GM21825 (cell line): ENCODE results near the gene SURF4.

Source experiments
- ATAC-seq: cut with Tn5 transposase; IDR thresholded peaks from one replicate; pipeline ENCODE4 v1.9.1; 2021; ENCODE audit warnings: mild to moderate bottlenecking, moderate library complexity; ENCODE audit not compliant: unreplicated experiment

SURF4 gene

DNA sequence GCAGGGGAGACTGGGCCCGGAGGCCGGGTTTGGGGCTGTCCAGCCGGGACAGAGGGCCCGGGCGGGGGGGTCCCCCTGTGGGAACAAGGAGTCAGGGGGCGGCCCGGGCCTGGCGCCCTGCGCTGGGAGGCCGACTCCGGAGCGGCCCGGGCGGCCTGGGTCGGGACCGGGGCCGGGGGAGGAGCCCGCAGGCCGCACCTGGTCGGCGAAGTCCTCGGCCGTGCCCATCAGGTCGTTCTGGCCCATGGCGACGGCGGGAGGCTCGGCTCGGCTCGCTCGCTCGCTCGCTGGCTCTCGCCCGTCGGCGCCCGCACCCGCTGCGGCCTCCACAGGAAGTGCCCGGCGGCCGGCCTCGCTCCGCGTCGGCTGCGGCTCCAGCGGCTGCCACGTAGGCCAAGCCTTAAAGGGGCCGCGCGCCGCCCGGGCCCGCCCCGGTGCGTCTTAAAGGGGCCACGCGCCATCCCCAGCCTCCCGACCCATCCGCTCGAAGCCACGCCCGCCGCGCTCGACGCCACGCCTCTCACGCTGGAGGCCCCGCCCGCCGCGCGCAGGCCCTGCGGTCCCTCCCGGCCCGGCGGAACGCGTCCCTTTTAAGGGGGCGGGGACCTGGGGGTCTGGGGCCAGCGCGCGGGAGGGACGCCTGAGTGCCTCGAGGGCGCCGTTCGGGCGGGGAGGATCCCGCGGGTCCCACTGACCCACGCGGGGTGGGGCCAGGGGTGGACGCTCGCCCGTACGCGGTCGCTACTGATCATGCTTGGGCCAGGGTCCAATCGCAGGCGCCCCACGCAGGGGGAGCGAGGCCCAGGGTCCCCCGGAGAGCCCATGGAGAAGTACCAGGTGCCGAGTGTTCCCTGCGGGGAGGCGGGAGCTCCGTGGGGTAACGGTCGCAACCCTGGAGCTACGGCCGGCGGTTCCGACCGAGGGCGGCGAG lies at the start of gene SURF4, which contains the start of gene STKLD1:
Gene SURF4 (minus strand): TSS at position 337 of the 931 bp plus-strand sequence. CDS start 91 bp downstream, at position 246.
Gene STKLD1 (plus strand): TSS at position 643 of the 931 bp plus-strand sequence. CDS start 108 bp downstream, at position 751.
- peak; percentile 84 for ATAC-seq

DNA sequence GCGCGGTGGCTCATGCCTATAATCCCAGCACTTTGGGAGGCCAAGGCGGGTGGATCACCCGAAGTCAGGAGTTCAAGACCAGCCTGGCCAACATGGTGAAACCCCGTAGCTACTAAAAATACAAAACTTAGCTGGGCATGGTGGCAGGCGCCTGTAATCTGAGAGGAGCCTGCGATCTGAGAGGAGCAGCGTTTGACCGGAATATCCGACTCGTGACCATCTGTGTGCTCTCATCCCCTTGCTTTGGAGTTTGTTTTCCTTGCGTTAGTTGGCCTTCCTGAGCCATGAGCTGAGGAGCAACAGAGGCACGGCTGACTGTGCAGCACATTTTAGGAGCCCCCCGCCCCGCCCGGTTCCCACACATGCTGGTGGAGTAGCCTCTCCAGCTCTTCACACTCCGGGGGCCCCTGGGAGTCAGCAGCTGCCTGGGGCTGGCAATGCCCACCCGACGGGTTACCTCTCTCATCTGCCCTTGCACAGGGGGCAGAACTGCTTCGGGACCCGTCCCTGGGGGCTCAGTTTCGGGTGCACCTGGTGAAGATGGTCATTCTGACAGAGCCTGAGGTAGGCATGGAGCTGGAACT lies 49.3 kb upstream of the SURF4 start:
- no peak for ATAC-seq

DNA sequence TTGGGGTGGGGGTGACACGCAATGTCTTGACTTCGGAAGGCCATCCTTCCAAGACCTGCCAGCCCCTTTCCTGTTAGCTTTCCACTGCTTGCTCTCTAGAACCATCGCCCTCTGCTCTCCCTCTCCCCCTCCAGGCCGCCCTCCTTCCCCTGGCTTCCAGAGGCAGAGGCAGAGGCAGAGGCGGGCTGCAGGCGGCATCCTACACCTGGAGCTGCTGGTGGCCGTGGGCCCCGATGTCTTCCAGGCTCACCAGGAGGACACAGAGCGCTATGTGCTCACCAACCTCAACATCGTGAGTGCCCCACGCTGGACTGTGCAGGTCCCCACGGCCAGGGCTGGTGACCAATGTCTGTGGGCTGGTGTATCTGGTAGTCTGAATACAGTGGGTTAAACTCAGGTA lies 48.3 kb upstream of the SURF4 start:
- no peak for ATAC-seq

DNA sequence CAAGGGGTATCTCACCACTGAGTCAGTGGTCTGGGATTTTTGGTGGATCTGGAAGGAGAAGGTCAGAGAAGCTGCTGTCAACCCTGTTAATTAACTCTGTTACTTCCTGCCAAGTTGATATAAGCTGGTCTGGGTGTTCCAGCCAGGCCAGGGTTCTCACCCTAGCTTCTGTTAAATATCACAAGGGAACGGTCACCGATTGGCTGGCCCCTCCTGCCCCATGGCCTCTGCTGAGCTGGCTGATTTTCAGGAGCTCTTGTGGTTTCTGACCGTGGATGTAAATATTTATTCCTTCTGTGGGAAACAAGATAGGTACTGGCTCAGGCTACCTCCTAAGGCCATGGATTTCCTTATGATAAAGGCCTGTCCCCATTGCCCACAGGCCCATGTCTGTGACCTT lies 47.4 kb upstream of the SURF4 start:
- no peak for ATAC-seq

DNA sequence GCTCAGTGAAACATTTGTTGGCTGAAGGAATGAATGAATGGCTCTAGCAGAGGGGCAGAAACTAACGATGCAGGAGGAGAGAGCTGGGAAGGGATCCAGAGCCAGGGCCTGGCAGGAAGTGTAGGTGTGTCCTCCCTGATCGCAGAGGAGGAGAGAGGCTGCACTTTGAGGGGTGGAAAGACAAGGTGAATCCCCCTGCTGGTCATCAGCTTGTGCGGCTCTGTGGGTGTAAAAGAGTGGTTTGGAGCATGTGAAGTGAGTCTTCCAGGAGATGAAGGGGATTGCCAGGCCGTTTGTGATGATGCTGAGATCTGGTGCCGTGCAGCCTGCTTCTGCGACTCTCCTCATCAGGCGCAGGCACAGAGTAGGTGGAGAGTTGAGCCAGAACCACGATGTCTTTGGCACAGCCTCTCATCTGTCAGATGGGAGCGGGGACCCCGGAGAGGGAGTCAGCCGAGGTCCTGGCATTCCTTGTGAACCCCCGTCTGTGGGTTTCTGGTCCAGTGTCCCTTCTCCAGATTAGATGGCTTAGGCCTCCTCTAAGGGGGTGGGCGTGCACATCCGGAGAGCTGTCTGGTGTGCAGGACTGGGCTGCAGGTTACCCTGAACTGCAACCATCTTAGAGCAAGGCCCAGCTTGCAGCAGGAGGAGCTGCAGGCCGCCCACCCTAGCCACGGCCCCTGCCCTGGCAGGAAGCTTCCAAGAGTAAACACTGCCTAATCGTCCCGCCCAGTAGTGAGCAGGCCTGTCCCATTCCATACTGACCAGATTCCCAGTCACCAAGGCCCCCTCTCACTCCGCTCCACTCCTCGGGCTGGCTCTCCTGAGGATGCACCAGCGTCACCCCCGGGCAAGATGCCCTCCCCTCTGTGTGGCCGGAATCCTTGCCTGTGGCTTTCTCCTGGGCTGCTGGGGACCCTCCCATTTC lies 46.0 kb upstream of the SURF4 start, which contains the start of gene ADAMTS13:
Gene ADAMTS13 (plus strand): TSS at position 753 of the 928 bp plus-strand sequence. CDS start 77 bp downstream, at position 830.
- ATAC-seq = peak; percentile 31

DNA sequence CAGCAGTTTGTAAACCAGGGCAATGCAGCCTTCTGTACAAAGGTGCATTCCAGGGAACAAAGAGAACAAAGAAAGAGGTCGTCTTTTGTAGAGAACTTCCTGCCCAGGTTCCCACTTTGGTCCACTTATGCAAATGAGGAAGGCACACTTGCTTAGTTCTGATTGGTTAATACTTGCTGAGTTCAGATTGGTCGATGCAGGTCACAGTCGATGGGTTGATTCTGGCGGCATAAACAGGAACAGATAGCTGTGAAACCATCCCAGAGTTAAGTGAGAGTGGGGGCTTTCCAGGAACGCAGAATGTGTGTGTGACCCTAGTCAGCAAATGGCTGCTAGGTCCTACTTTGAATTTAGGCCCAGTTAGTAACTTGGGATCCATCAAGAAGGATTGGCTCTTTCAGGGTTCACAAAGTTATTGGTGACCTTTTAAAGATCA lies 44.5 kb upstream of the SURF4 start:
- ATAC-seq = no peak

DNA sequence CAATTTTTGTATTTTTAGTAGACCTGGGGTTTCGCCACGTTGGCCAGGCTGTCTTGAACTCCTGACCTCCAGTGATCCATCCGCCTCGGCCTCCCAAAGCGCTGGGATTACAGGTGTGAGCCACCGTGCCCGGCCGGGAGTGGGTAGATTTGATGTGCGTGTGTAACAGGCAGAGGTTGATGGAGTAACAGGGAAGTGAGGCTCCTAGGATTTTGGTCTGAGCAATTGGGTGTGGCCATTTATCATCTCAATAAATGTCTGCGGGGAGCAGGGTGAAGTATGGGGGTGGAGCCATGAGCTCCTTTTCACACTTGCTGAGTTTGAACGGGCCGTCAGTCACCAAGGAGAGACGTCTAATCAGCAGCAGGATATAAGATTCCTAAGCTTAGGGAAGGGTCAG lies 43.1 kb upstream of the SURF4 start:
- no peak for ATAC-seq

DNA sequence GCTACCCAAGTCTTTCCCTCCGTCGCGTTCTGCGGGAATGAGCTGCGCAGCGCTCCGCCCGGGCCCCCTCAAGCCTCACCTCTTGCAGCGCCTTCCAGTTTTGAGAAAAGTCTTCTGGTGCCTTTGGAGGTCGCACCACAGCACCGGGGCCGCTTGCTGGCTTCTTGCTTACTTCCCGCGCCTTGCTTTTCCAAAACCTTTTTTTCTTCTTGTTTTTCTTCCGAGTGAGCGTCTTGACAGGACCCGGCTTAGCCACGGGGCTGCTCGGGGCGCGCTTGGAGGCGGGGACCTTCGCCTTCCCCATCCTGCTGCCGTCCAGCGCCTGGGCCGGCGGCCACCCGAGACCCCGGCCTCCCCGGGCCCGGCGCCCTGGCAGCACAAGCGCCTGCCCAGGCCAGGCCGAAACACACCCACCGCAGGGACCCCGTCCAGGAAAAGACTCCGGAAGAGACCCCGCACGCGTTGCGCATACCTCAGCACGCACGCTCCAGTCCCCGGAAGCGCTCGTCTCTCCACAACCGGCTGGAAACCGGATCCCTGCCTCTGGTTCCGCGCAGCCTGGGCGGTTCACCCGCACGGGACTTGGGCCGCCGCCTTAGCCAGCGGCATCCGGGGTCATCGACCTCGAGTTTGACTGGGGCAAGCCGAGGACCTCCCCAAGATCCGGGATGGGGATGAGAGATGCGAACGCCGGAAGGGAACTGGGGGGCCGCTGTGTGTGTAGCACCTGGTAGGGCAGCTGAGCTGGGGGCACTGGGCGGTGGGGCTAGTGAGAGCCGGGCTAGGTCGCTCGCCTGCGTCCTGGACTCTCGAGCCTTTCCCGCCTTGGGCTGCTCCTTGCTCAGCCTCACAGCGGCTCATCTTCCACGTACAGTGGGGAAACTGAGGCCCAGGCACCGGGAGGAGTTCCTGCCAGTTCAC lies 41.9 kb upstream of the SURF4 start, which contains the start of gene REXO4:
Gene REXO4 (minus strand): TSS at position 470 of the 921 bp plus-strand sequence. CDS start 166 bp downstream, at position 304.
- ATAC-seq = peak; percentile 55

DNA sequence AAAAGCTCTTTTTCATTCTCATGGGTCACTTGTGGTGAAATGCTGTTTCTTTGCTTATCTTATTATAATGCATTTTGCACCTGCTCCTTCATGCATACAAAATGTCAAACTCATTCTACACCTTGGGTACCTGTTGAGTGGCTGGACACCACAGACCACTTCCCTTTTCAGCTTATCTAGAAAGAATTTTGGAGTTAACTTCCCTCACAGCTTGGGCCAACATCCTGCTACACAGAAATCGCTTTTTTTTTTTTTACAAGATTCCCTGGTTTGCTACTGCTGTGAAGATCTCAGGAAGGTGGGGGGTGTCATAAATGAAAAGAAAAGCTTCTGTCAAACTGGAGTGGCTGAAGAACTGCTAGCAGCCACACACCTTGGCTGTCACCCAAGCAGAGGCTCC lies 39.3 kb upstream of the SURF4 start:
- no peak for ATAC-seq

DNA sequence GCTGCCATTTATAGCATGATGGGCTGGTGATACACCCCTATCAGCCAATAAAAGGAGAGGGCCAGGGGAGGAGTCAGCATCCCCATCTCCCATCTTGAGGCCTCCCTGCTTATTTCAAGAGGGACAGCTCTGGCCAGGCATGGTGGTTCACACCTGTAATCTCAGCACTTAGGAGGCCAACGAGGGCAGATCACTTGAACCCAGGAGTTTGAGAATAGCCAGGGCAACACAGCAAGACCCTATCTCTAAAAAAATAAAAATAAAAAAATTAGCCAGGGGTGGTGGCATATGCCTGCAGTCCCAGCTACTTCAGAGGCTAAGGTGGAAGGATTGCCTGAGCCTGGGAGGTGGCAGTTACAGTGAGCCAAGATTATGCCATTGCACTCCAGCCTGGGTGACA lies 32.2 kb upstream of the SURF4 start:
- ATAC-seq = no peak

DNA sequence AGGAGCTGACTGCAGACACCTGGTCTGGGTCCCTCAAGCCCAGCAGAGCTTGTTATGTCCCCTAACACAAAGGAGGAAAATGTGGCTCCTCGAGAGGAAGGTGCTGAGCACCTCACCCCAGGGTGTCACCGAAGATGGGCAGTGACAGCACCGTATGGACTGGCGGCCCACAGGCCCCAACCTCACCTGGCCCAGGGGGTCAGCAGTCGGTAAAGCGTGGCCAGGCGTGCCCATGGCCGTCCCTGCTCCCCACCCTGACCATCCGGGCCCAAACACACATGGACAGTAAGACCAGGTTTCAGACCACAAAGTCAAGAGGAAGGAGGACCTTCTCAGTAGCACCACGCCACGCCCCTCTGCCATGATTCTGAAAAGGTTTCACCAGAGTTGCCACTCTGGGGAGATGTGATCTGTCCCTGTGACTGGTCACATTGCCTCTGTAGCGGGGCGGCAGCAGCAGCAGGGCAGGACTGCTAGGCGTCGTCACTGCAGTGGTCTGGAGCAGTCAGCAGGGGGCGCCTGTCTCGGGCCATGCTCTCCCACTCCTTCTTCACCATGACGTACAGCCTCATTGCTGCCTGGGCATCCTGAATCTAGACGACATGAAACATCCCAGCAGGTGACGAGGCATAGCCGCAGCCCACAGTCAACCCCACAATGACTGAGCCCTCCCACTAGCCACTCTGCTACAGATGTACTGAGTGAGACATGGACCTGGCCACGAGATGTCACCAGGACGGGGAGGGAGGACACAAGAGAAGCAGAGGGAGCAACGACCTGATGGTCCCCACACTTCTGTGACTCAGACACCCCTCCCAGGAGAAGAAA lies 30.8 kb upstream of the SURF4 start:
- no peak for ATAC-seq

DNA sequence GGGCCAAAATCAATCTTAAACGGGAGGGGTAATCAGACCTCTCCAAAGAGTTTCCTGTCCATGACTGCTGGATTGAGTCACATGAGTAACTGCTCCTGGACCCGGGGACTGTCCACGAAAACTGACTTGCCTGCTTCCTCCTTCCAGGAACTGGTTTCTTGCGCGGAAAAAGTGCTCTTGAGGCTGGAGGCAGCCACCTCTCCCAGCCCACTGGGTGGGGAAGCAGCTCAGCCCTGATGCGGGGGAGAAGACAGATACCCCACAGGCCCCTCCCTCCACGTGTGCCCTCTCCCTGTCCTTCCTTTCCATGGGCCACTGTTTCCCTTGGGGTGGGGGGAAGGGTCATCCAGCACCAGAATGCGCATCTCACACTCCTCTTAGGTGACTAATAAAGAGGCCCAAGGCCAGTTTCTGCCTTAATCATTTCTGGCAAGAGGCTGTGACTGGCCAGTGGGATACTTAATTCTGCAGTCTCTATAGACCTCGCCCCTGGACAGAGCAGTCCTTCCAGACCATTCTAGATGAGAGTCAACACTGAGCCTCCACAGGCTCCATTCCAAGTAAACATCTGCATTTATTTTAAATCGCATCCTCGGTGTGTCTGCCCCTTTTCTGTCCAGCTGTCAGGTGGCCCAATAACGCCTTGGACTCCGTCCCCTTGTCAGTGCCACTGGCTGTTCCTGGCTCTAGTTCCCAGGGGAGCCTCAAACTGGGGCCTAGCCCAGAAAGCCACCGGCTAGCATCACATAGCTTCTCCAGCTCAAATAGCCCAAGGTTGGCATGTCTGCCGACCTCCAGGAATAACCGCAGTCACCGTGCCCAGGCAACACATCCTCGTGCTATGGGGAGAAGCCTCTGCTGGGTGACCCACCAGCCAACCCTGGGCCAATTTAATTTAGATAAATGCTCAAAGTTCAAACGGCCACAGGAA lies 29.9 kb upstream of the SURF4 start:
- ATAC-seq = no peak

DNA sequence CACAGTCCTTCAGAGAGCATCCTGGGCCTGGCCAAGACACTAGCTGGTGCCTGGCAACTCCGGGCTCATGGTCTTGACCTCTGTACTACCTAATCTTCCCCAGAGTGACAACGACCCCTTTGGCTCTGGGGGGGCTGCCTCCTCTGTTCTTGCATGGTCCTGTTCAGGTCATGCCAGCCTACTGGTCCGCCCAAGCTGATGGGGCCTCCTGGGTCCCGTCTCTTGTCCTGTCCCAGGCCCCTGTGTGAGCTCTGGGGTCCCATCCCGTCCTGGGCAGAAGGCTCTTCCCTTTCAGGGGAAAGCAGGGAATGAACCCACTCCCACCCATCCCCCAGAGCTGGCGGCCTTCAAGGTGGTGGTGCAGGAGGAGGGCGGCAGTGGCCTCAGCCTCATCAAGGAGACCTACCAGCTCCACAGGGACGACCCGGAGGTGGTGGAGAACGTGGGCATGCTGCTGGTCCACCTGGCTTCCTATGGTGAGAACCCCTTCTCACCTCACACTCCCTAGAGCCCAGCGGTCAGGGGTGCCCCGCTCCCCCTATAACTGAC lies 28.7 kb upstream of the SURF4 start:
- ATAC-seq = no peak

DNA sequence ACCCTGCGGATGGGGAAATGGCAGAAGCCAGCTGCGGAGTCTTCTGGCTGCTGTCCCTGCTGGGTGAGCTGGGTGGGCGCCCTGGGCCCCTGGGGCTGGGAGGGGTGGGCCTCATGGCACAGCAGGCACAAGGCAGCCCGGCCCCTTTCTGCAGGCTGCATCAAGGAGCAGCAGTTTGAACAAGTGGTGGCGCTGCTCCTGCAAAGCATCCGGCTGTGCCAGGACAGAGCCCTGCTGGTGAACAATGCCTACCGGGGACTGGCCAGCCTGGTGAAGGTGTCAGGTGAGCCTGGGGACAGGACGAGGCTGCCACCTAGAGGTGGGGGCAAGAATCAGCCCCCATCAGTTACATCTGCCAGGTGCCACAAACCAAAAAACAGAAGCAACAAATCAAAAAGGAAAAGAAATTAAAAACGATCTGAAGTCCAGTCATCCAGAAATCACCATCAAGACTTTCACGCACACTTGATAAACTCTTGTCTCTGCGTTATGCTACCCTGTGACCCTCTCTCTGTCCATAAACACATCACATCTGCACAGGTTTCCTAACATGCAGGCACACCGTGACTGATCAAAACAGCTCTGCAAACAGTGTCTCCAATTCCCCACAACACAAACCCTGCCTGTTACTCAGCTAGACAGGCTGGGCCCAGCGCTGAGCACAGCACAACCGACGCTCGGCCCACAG lies 28.1 kb upstream of the SURF4 start:
- ATAC-seq = no peak

DNA sequence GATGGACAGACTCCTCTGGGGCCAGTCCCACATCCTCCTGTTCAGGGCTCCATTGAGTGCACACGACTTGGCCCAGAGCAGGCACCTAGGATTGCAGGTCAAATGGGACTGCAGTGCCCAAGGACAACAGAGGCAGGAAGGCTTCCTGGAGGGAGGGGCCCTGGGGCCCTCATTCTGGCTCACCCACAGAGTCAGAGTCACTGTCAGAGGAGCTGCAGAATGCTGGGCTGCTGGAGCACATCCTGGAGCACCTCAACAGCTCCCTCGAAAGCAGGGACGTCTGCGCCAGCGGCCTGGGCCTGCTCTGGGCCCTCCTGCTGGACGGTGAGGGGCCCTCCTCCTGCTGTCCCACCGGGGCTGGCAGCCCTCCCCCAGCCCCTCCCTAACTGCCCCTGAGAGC lies 26.8 kb upstream of the SURF4 start:
- ATAC-seq = no peak

DNA sequence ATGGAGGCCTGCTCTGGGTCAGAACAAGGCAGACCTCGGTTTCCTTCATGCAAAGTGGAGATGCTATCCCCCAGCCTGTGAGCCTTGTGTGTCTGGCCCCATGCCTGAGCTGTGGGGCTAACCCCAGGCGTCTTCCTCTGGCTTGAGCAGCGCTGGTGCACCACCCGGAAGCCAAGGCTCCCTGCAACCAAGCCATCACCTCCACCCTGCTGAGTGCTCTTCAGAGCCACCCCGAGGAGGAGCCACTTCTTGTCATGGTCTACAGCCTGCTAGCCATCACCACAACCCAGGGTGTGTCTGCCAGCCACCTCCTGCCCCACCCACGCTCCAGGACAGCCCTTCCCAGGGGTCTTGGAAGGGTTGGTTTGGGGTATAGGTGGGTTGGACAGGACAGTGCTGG lies 25.7 kb upstream of the SURF4 start:
- ATAC-seq = no peak

DNA sequence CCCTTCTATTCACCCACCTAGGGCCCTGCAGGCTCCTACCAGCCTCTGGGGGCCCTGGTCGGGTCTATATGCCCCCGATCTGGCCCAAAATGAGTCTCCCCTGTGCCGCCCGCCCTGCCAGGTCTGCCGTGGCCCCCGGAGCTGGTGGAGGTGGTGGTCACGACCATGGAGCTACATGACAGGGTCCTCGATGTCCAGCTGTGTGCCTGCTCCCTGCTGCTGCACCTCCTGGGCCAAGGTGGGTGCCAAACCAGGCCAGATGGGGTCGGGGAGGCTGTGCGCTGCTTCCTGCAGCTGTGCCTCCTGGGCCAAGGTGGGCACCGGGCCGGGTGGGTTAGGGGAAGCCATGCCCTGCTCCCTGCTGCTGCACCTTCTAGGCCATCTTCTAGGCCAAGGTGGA lies 24.4 kb upstream of the SURF4 start:
- ATAC-seq = no peak
